M059J (cell line): ENCODE results near the gene TAF8. TPM values are rescaled to one million over a fixed set of nuclear protein-coding genes. Genes with fewer than 3 reads are reported as not detected.
A peak's percentile ranks its signal among the peaks of the same experiment; 100 is the strongest.
"Not testable (repeated sequence)": the region's sequence is repeated elsewhere in the genome, so short reads cannot be mapped to it uniquely, and the experiment has no call there.

Experiments
- DNase-seq: peaks from one replicate; pipeline ENCODE4 v3.0.0-alpha.2; 2012; ENCODE audit warnings: low read depth
- total RNA-seq: library from RNA; depleted of rRNA; stranded (reverse); fragments of >200 nt; shearing (Covaris generic); gene quantifications from 2 replicates; pipeline ENCODE4 v1.2.3, GENCODE V29; 2014

Gene TAF8
- total RNA-seq, 1 experiment from 2014 or later, result 23.7 TPM

DNA sequence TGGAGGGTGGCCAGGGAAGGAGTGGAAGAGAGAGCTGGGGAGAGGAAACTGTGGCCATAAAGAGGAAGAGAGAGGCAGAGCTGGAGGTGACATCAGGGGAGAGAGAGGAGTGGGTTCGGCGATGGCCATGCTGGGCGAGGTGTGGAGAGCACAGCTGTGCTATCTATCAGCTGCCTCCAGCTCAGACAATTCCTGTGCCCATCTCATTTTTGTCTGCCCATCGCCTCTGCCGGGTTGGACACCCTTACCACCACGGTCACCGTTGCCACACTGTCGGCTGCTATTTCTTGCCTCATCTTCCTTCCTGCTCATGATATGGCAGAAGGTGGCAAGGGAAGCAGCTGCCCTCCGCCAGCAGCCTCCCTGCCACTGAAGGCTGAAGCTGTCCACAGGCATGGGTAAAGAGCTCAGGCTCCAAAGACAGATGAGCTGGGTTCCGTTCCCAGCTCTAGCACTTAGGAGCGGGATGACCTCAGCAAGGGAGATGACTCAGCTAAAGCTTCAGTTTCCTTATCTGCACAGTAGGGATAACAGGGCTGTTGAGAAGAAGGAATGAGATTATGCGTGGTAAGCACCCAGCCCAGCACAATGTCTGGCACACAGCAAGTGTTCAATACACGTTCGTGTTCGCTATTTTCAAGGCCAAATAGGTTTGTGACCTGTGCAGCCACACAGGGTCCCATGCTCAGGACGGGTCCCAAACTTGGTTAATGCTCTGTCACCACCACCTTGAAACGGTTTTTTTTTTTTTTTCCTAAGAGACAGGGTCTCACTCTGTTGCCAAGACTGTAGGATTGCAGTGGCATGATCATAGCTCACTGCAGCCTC, 21.9 kb upstream of the TAF8 start:
- peak; percentile 76 for DNase-seq

DNA sequence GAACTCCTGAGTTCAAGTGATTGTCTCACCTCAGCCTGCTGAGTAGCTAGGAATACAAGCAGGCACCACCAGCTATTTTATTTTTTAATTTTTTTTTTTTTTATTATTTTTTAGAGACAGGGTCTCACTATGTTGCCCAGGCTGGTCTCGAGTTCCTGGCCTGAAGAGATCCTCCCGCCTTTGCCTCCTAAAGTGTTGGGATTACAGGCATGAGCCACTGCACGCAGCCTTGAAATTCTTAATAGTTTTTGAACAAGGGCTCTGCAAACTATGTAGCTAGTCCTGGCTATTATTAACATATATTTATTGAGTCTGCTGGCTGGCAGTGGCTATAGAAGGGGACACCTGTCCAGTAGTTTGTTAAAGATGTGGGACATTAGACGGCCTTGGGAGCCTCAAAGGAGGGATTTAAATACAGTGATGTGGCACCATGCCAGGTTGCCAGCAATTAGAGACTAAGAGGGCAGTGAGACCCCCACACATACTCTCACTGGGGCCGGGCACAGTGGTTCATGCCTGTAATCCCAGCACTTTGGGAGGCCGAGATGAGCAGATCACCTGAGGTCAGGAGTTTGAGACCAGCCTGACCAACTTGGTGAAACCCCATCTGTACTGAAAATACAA, 21.1 kb upstream of the TAF8 start:
- DNase-seq, result no peak

DNA sequence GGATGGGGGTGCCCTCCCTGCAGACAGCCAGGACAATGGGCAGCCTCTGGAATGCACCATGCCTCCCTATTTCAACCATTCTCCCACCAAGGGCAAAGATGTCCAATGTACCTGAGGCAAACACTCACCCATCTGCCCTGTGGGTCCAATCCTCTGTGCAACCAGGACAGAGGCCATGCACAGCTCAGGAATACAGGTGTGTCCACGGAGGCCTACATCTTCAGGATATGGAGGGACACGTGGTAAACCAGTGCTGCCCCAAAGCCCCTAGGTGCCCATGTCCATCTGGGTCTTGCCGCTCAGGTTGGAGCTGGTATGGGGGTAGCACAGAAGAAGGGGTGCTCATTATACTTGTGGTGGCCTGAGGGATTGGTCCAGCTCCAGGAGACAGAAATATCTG, 20.4 kb upstream of the TAF8 start:
- DNase-seq, result no peak

DNA sequence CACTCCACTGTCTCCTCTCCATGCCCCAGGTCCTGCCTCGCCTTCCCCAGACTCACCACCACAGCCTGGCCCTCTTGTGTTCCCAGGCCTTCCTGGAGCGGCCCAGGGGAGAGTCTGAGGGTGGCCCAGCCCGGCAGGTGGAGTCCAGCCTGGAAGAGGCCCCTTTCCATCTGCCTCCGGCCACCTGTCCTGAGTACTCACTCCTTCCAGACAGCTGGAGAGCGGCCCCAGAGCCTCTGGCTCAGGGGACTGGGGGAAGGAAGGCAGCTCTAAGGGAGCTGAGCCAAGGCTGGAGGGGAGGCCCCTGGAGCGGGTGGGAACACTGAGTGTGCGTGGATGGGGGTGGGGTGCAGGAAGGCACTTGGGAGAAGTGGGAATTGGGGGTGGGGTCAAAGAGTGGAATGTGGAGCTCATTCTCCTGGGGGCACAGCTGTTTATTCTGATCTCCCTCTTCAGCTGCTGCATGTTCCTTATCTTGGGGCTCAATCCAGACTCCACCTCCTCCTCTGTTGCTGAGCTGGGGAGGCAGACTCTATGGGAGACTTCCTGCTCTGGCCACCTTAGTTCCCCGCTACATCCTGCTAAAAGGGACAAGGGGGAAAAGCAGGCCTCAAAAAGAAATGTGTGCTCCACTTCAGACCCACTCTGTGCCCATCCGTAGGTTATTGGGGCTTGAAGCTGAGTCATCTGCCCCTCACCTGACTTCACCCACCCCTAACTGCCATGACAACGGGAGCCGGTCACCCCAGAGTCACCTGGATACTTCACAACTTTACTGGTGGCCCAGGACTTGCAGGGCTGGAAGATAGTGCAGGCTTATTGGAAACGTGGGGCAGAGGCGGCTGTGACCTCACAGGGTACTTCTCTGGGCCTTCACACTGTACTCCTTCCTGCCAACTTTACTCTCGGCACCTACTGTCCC, 19.5 kb upstream of the TAF8 start:
- no peak for DNase-seq

DNA sequence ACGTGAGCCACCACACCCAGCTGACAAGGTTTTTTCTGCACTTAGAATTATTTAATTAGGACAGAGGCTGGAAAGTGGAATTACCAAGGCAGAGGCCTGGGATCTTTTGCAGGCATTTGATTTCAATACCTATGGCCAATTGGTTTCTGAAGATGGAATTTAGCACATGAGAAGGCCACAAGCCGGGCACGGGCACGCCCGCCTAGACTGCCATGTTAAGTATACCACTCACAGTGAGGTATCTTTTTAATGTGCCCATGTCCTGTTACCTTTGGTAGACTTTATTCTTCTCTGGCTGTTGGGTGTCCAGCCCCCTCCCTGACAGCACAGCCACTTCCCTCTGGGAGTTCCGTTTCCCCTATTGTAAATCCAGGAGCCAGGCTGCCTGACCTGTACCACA, 18.0 kb upstream of the TAF8 start:
- no peak for DNase-seq

DNA sequence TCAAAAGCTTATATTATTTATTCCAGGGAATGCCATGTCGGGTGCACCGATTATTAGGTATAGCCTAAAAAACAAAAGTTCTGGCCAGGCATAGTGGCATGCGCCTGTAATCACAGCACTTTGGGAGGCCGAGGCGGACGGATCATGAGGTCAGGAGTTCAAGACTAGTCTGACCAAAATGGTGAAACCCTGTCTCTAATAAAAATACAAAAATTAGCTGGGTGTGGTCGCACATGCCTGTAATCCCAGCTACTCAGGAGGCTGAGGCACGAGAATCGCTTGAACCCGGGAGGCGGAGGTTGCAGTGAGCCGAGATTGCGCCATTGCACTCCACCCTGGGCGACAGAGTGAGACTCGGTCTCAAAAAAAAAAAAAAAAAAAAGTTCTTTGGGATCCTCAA, 12.7 kb upstream of the TAF8 start:
- DNase-seq, result not testable (repeated sequence)

DNA sequence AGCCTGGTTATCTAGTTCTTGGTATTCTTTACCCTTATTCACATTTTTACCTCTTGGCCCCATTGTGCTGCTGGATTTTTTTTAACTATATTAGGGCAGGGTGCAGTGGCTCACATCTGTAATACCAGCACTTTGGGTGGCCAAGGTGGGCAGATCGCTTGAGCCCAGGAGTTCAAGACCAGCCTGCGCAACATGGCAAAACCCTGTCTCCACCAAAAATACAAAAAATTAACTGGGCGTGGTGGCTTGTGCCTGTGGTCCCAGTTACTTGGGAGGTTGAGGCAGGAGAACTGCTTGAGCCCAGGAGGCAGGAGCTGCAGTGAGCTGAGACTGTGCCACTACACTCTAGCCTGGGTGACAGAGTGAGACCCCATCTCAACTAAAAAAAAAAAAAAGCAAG, 12.2 kb upstream of the TAF8 start:
- no peak for DNase-seq

DNA sequence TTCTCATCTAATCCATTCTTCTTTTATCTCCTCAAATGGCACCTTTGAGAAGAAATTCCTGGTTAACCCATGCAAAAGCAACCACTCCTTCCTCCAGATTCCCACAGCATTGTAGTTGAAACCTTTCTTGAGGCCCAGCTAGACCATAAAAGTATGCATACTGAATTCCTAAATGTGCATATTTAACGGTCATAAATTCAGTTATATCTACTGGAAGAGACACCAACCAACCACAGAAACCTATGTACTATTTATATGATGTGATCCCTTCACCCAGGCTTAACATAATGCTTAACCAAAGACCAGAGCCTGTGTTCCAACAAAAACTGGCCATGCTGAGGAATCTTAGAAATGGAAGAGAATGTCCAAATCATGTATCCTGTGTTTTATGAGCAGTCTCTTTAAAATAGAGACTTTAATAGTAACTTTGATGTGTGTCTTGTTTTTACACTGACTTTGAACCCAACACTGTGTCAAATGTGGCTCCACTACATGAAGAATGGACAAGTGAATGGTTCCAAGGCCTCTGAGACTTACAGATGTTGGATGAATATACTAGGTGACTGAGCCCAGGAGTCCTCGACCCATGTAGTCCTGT, 11.4 kb upstream of the TAF8 start:
- no peak for DNase-seq

DNA sequence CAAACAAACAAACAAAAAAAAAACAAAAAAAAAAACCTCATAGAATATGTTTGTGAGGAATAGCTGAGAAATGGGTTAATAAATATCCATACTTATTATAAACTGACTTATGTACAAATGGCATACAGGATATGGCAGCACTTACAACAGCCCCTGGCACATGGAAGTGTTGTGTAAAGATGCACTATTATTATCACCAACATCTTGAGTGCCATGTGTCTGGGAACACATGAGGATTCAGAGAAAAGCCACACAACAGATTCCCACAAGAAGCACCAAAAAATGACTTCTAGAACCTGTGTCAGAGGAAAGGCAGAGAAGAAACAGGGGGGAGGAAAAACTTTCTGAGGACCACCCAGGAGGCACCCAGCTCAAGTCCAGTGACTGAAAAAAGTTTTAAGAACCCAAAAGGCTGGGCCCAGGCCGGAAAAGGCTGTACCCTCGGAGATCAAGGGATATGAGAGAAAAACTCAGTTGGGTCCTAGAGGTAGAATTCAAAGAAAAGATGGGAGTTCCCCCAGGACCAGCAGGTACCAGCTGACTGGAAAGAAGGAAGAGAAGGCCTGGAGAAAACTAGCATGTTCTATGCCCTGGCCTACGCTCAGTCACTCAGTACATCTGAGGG, 9.4 kb upstream of the TAF8 start:
- DNase-seq, result no peak

DNA sequence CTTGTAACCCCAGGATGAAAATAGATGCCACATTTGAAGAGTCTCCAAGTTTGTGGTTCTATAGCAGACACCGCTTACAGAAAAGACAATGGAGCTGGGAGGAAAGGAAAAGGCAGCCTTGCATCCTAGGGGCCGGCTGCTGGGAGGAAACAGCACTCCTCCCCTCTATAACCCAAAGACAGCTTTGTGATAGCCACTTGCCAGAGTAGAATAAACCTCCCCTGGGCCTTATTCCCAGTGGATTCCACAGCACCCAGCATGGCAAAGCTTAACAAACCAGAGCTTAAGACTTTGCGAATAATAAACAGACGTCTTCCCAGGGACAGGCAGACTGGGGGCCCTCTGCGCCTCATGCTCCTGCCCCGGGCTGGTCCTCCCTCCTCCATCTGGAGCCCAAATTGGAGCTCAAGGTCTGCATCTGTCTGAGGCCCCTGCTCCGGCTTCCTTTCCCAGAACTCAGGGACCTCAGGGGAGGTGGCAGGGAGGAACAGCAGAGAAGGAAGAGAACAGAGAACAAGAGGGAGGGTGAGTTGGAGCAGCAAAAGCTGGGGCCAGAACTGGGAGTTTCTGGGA, 8.8 kb upstream of the TAF8 start:
- no peak for DNase-seq

DNA sequence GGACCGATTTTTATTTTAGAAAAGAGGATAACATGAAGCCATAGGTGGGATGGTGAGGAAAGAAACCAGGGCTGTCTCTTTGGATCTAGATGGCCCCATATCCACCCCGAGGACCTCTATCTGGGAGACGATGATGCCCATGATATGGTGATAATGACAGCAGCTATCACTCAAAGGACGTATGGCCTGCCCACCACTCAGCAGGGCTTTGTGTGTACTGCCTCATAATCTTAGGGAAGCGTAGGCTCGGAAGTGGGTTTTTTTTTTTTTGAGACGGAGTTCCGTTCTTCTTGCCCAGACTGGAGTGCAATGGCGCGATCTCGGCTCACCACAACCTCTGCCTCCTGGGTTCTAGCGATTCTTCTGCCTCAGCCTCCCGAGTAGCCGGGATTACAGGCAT, 8.2 kb upstream of the TAF8 start:
- no peak for DNase-seq

DNA sequence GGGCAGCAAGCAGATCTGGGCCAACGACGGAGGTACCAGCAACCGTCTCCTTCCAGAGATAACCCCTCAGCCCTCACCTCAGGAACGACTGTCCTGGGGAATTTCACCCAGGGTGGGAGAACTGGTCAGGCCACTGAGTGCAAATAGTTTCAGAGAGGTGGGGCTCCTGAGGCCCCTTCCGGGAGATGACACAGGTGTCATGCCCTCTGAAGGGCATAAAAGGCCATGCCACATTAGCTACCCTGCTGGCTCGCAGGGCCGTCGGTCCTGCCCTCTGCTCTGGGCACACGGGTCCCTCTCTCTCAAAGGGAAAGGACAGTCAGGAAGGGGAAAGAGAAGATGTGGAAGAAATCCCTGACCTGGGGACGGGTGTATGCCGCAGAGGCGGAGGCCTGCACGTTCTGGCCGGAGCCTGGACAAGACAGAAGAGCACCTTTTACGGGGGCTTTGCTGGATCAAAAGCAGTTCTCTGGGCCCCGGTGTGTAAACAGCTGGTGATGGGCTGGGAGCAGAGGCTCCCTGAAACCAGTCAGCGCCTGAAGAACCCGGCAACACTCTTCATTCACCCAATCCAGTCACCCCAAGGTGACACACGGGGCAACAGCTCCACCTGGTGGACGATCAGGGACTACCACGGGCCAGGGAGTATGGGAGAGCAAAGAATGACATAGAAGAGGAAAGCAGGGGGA, 6.4 kb upstream of the TAF8 start:
- DNase-seq, result peak; percentile 86

DNA sequence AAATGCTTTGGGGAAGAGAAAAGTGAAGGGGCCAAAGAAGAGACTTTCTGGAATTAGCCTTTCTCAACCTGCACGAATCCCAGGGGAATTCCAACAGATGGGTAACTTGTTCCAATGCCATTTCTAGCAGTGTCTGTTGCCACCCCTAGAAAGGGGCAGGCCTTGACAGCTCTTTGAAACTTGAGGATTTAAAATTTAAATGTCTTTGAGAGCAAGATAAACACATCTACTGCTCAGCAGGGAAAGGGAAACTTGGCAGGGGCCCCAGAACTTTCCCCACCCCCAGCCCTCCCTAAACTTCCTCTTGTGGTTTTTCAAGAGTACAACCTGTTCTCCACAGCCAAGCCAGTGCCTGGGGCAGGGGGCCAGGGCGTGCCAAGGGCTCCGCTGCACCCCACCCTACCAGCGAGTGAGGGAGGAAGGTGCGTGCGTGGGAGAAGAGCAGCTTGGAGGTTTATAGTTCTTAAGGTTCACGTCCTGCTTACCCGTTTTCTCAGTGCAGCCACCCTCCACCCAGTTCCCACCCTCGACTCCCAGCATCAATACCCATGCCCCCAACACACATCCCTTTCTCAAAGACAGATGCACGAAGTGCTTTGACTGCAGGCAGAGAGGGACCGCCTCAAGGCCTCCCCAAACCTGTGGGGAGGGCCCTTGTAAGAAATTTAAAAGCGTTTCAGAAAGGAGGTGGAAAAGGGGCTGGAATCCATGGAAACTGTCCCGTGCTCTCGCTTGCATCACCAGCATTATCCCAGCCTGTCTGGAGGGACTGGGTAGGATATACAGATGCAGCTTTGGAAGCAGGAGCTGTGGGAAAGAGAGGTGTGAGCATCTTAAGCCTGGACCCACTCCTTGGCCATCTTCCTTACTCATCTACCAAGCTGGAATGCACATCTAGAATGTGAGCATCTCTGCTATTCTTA, 4.5 kb upstream of the TAF8 start:
- peak; percentile 92 for DNase-seq

DNA sequence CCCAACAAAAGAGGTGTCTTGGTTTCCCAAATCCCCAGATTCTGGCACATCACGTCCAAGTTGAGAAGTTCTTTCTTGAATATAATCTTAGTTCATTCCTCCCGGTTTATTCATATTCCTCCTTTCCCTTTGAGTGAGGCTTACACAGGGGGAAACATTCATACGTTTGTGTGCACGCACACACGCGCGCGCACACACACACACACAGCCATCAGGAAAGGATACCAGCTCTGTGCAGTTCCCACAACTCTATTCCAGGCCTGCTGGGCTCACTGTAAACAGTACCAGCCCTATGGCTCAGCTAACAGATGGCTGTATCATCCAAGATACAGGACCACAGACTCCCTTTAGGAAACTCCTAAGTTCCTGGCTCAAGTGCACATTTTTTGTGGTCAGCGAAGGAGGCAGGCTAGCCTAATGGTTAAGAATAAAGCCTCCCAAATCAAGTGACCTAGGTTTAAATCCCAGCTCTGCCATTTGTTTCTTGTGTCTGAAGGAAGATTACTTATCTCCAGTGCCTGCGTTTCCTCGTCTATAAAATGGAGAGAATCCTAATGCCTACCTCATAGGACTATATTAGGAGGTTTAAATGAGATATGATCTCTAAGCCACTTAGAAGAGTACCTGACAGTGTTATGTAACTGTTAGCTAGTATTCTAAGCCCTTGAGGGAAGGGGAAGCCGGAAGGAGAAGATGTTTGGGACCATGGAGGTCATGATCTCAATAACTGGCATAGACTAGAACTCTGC, 3.7 kb upstream of the TAF8 start:
- peak; percentile 25 for DNase-seq

DNA sequence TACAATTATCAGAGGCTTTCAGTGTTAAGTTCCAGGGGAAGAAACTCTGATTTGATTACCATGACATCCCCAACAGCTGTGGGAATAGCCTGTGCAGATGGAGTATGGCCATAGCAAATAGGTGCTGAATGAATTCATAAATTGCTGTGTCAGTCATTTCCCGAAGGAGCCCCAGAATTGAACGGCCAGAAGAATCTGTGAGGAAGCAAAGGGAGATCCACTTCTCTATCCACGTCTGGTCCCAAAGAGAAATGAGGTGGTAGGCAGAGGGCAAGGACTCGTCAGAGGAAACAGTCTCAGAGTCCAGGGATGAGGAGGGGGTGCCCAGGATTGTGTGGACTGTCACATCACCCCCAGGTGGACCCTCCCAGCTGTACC, 3.1 kb upstream of the TAF8 start:
- DNase-seq, result no peak

DNA sequence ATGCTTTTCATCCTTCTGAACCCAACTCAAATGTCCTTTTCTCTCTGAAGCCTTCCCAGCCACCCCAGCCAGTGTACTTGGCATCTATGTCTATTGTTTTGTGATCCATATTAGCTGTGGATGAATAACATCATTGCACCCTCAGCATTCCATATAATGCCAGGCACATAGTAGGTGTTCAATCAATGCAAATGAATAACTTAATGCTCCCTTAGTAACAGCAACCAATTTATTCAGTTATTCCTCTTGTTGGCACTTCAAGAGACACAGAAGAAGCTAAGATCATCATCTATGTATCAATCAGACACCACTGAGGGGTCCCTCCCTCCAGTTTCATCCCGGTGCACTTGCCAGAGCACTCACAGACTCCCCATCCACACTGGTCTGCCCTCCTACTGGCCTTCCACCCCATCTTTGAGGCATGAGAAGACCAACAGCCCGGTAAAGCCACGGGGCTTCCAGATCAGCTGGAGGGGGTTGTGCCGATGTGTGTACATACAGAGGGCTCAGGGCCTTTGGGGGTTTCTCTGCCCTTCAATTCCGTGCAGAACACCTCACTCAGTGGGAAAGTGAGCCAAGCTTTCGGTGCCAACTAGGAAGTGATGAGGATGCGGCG, 2.4 kb upstream of the TAF8 start:
- no peak for DNase-seq

DNA sequence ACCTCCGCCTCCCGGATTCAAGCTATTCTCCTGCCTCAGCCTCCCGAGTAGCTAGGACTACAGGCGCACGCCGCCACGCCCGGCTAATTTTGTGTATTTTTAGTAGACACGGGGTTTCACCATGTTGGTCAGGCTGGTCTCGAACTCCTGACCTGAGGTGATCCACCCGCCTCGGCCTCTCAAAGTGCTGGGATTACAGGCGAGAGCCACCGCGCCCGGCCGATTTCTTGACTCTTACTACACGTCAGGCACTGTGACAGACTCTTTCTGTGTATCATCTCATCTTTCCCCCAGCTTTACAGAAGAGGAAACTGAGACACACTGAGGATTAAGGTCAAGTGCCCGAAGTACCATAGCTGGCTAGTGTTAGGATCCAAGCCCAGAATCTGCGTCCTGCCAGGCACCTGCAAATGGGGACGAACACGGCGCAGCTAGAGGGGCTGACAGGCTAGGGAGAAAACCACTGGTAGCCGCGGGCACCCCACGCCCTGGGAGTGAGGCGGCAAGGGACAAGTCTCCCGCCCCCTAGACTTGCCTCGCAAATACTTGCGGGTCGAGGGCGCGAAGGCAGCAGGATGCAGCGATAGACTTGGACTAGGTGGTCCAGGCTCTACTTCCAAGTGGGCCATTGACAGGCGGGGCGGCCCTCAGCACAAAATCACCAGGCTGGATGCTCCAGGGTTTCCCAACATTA, 1.1 kb upstream of the TAF8 start:
- no peak for DNase-seq

DNA sequence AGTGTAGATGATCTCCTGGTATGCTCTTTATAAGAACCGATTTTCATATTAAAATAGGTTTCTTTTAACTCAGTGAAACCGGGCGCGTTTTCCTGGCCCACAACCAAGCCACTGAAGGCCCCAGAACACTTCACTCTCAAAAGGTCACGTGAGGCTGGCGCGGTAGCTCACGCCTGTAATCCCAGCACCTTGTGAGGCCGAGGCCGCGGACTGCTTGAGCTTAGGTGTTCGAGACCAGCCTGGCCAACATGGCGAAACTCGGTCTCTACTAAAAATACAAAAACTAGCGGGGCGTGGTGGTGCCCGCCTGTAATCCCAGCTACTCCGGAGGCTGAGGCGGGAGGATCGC, 402 bp upstream of the TAF8 start:
- no peak for DNase-seq
